Measurements from ENCODE around the gene SETD5. TPM values are rescaled to one million over a fixed set of nuclear protein-coding genes. Genes with fewer than 3 reads are reported as not detected.

The SETD5 gene
- total RNA-seq, 1 experiment from 2014 or later: 49.3 TPM

GRCh38 chr3:9380014-9380413 is 17.4 kb upstream of the SETD5 start:
- Histone ChIP-seq H3K4me3 (no peak overlapping the region), H3K27ac (no peak overlapping the region), H3K4me1 (replicated peaks) (peaks cover 15% of the 10 kb centered on the region), H3K9me3 (replicated peaks) (no peaks in the 10 kb centered on the region), H3K27me3 (replicated peaks) (no peaks in the 10 kb centered on the region), H3K36me3 (peaks cover 84% of the 10 kb centered on the region)
- DNase-seq (ENCODE audit: low read depth in 1 of 2, low spot score in 2 of 2): no peak

- DNase-seq (ENCODE audit: low read depth in 1 of 2, low spot score in 2 of 2): peak in 1 of 2 experiments; percentile 48
- Histone ChIP-seq H3K4me3 (no peak overlapping the region), H3K4me1 (replicated peaks) (peaks cover 26% of the 10 kb centered on the region), H3K36me3 (peaks cover 86% of the 10 kb centered on the region), H3K27ac (peak overlapping the region; percentile 49), H3K9me3 (replicated peaks) (no peaks in the 10 kb centered on the region), H3K27me3 (replicated peaks) (no peaks in the 10 kb centered on the region)
Measured at GRCh38 chr3:9384141-9384828, 13.1 kb upstream of the SETD5 start.

- peak overlapping the region; percentile 49; the same call in 1 of the 2 replicates for H3K27ac ChIP-seq
Measured at GRCh38 chr3:9385187-9386077, 12.0 kb upstream of the SETD5 start.

GRCh38 chr3:9386078-9386459 is 11.3 kb upstream of the SETD5 start:
- Histone ChIP-seq H3K27ac (no peak overlapping the region), H3K36me3 (peaks cover 88% of the 10 kb centered on the region)

More at GRCh38 chr3:9385187-9386077, 12.0 kb upstream of the SETD5 start:
- no peaks in the 10 kb centered on the region for H3K9me3 ChIP-seq (replicated peaks)
- no peaks in the 10 kb centered on the region for H3K27me3 ChIP-seq (replicated peaks)
- peaks cover 86% of the 10 kb centered on the region for H3K36me3 ChIP-seq
- H3K4me3 ChIP-seq: no peak overlapping the region
- H3K4me1 ChIP-seq (replicated peaks): peaks cover 26% of the 10 kb centered on the region
- no peak for DNase-seq (ENCODE audit: low read depth in 1 of 2, low spot score in 2 of 2)

GRCh38 chr3:9386501-9387321 is 10.7 kb upstream of the SETD5 start:
- Histone ChIP-seq H3K27ac (no peak overlapping the region; the same call in 1 of the 2 replicates), H3K27me3 (replicated peaks) (no peaks in the 10 kb centered on the region)
- DNase-seq (ENCODE audit: low read depth in 1 of 2, low spot score in 2 of 2): no peak

More at GRCh38 chr3:9386078-9386459, 11.3 kb upstream of the SETD5 start:
- Histone ChIP-seq H3K4me1 (replicated peaks) (peaks cover 26% of the 10 kb centered on the region), H3K4me3 (no peak overlapping the region), H3K27me3 (replicated peaks) (no peaks in the 10 kb centered on the region), H3K9me3 (replicated peaks) (no peaks in the 10 kb centered on the region)
- DNase-seq (ENCODE audit: low read depth in 1 of 2, low spot score in 2 of 2): no peak

GRCh38 chr3:9387322-9387655 is 10.1 kb upstream of the SETD5 start:
- Histone ChIP-seq H3K27ac (no peak overlapping the region; the same call in 1 of the 2 replicates), H3K36me3 (peaks cover 97% of the 10 kb centered on the region), H3K4me3 (no peak overlapping the region), H3K27me3 (replicated peaks) (no peaks in the 10 kb centered on the region), H3K4me1 (replicated peaks) (peaks cover 26% of the 10 kb centered on the region), H3K9me3 (replicated peaks) (no peaks in the 10 kb centered on the region)
- no peak for DNase-seq (ENCODE audit: low read depth in 1 of 2, low spot score in 2 of 2)

More at GRCh38 chr3:9386501-9387321, 10.7 kb upstream of the SETD5 start:
- H3K9me3 ChIP-seq (replicated peaks): no peaks in the 10 kb centered on the region
- no peak overlapping the region for H3K4me3 ChIP-seq
- peaks cover 26% of the 10 kb centered on the region for H3K4me1 ChIP-seq (replicated peaks)
- H3K36me3 ChIP-seq: peaks cover 91% of the 10 kb centered on the region

- no peaks in the 10 kb centered on the region for H3K27me3 ChIP-seq (replicated peaks)
- no peak overlapping the region for H3K27ac ChIP-seq
- peaks cover 26% of the 10 kb centered on the region for H3K4me1 ChIP-seq (replicated peaks)
- H3K9me3 ChIP-seq (replicated peaks): no peaks in the 10 kb centered on the region
- H3K36me3 ChIP-seq: peaks cover 98% of the 10 kb centered on the region
- no peak overlapping the region for H3K4me3 ChIP-seq
- no peak for DNase-seq (ENCODE audit: low read depth in 1 of 2, low spot score in 2 of 2)
Measured at GRCh38 chr3:9388142-9388541, 9.3 kb upstream of the SETD5 start.

GRCh38 chr3:9388562-9389272 is 8.7 kb upstream of the SETD5 start:
- no peaks in the 10 kb centered on the region for H3K27me3 ChIP-seq (replicated peaks)
- H3K36me3 ChIP-seq: peaks cover 96% of the 10 kb centered on the region
- DNase-seq (ENCODE audit: low read depth in 1 of 2, low spot score in 2 of 2): no peak
- H3K27ac ChIP-seq: no peak overlapping the region
- H3K4me3 ChIP-seq: no peak overlapping the region
- peaks cover 24% of the 10 kb centered on the region for H3K4me1 ChIP-seq (replicated peaks)
- no peaks in the 10 kb centered on the region for H3K9me3 ChIP-seq (replicated peaks)

GRCh38 chr3:9390265-9390888 is 7.0 kb upstream of the SETD5 start:
- Histone ChIP-seq H3K4me3 (no peak overlapping the region), H3K36me3 (peaks cover 96% of the 10 kb centered on the region), H3K27ac (no peak overlapping the region), H3K27me3 (replicated peaks) (no peaks in the 10 kb centered on the region), H3K9me3 (replicated peaks) (no peaks in the 10 kb centered on the region), H3K4me1 (replicated peaks) (peaks cover 13% of the 10 kb centered on the region)
- no peak for DNase-seq (ENCODE audit: low read depth in 1 of 2, low spot score in 2 of 2)

- DNase-seq (ENCODE audit: low read depth in 1 of 2, low spot score in 2 of 2): no peak
- no peaks in the 10 kb centered on the region for H3K9me3 ChIP-seq (replicated peaks)
- peaks cover 14% of the 10 kb centered on the region for H3K4me1 ChIP-seq (replicated peaks)
- no peak overlapping the region for H3K27ac ChIP-seq
- no peak overlapping the region for H3K4me3 ChIP-seq
- H3K27me3 ChIP-seq (replicated peaks): no peaks in the 10 kb centered on the region
- peaks cover 88% of the 10 kb centered on the region for H3K36me3 ChIP-seq
Measured at GRCh38 chr3:9392041-9392440, 5.4 kb upstream of the SETD5 start.

GRCh38 chr3:9395570-9396300 is 1.7 kb upstream of the SETD5 start:
- DNase-seq (ENCODE audit: low read depth in 1 of 2, low spot score in 2 of 2): no peak
- peak overlapping the region; percentile 92 for H3K4me3 ChIP-seq
- H3K27me3 ChIP-seq (replicated peaks): no peaks in the 10 kb centered on the region
- H3K9me3 ChIP-seq (replicated peaks): no peaks in the 10 kb centered on the region
- H3K36me3 ChIP-seq: peaks cover 62% of the 10 kb centered on the region
- peaks cover 18% of the 10 kb centered on the region for H3K4me1 ChIP-seq (replicated peaks)
- H3K27ac ChIP-seq: peak overlapping the region; percentile 97

- H3K4me3 ChIP-seq: peak overlapping the region; percentile 92
- peaks cover 59% of the 10 kb centered on the region for H3K36me3 ChIP-seq
- no peaks in the 10 kb centered on the region for H3K27me3 ChIP-seq (replicated peaks)
- peak overlapping the region; percentile 97 for H3K27ac ChIP-seq
- H3K9me3 ChIP-seq (replicated peaks): no peaks in the 10 kb centered on the region
- H3K4me1 ChIP-seq (replicated peaks): peaks cover 23% of the 10 kb centered on the region
- peak; percentile 92 to 95 for DNase-seq (ENCODE audit: low read depth in 1 of 2, low spot score in 2 of 2)
Measured at GRCh38 chr3:9396301-9396631, 1.1 kb upstream of the SETD5 start.
